IMR-90 (cell line): ENCODE data around the gene AGAP1.

Experiments used
- FOS ChIP-seq: fragments of 150-350 bp; IDR thresholded peaks from 2 replicates; pipeline ENCODE4 v1.6.1; 2016; ENCODE audit warnings: low read depth, low read length
- POLR2A ChIP-seq: IDR thresholded peaks from 2 replicates; pipeline ENCODE4 v1.6.1; 2012; ENCODE audit warnings: mild to moderate bottlenecking, low read depth, low read length
- RAD21 ChIP-seq: IDR thresholded peaks from 2 replicates; pipeline ENCODE4 v1.6.1; 2012; ENCODE audit warnings: low read length, improper control_type of control experiment
- SMC3 ChIP-seq: fragments of 150-350 bp; IDR thresholded peaks from 2 replicates; pipeline ENCODE4 v1.6.1; 2016; ENCODE audit warnings: low read depth, mild to moderate bottlenecking, antibody characterized with exemption, low read length, moderate library complexity
- TF ChIP-seq, protein P1 (sequence below): conservative IDR thresholded peaks from 2 replicates; pipeline ENCODE4 v1.5.1; 2012; ENCODE audit warnings: mild to moderate bottlenecking, low read depth, low read length, improper control_type of control experiment

- TF ChIP-seq, protein P1, sequence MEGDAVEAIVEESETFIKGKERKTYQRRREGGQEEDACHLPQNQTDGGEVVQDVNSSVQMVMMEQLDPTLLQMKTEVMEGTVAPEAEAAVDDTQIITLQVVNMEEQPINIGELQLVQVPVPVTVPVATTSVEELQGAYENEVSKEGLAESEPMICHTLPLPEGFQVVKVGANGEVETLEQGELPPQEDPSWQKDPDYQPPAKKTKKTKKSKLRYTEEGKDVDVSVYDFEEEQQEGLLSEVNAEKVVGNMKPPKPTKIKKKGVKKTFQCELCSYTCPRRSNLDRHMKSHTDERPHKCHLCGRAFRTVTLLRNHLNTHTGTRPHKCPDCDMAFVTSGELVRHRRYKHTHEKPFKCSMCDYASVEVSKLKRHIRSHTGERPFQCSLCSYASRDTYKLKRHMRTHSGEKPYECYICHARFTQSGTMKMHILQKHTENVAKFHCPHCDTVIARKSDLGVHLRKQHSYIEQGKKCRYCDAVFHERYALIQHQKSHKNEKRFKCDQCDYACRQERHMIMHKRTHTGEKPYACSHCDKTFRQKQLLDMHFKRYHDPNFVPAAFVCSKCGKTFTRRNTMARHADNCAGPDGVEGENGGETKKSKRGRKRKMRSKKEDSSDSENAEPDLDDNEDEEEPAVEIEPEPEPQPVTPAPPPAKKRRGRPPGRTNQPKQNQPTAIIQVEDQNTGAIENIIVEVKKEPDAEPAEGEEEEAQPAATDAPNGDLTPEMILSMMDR, result no peak
- TF ChIP-seq SMC3, result no peak
- TF ChIP-seq POLR2A, result no peak
- no peak for TF ChIP-seq FOS
- TF ChIP-seq RAD21, result no peak
Observed at GRCh38 chr2:235495373-235496238, 1.8 kb downstream of the AGAP1 start.
